ENCODE results near the gene SPX.
A peak's percentile ranks its signal among the peaks of the same experiment; 100 is the strongest.

The SPX gene
- total RNA-seq: 0 to 0.20 reads per million in 2 donors

GRCh38 chr12:21526053-21526452 lies at the start of gene SPX:
Gene SPX, plus strand, starts transcription at chr12:21526296. Its CDS starts 177 bp downstream, at chr12:21526473.
- DNase-seq: no peak

GRCh38 chr12:21476949-21477348 lies 49.1 kb upstream of the SPX start:
- no peak for DNase-seq

- no peak for DNase-seq
Measured at GRCh38 chr12:21478756-21479455, 47.2 kb upstream of the SPX start.

GRCh38 chr12:21483531-21483930 lies 42.6 kb upstream of the SPX start:
- DNase-seq: no peak

- no peak for DNase-seq
Measured at GRCh38 chr12:21485998-21486397, 40.1 kb upstream of the SPX start.

- no peak for DNase-seq
Measured at GRCh38 chr12:21499765-21500164, 26.3 kb upstream of the SPX start.

GRCh38 chr12:21500786-21501257 lies 25.3 kb upstream of the SPX start:
- no peak for DNase-seq

GRCh38 chr12:21501258-21502163 lies 24.6 kb upstream of the SPX start, which contains the start of the genes GOLT1B and RECQL:
Gene GOLT1B, plus strand, starts transcription at chr12:21501789. Its CDS starts 135 bp downstream, at chr12:21501924.
Gene RECQL, minus strand, starts transcription at chr12:21501635. Its CDS starts 2,065 bp downstream, at chr12:21499570.
- DNase-seq: peak; percentile 59 to 98 (median 84)

GRCh38 chr12:21502164-21502496 lies 24.0 kb upstream of the SPX start:
- peak in 4 of 5 experiments; percentile 10 to 60 (median 22) for DNase-seq

GRCh38 chr12:21502872-21503271 lies 23.2 kb upstream of the SPX start:
- DNase-seq: no peak

- DNase-seq: no peak
Measured at GRCh38 chr12:21505888-21506287, 20.2 kb upstream of the SPX start.

- no peak for DNase-seq
Measured at GRCh38 chr12:21507849-21508248, 18.2 kb upstream of the SPX start.

- peak in 1 of 5 experiments; percentile 70 for DNase-seq
Measured at GRCh38 chr12:21509768-21510167, 16.3 kb upstream of the SPX start.

GRCh38 chr12:21516281-21516680 lies 9.8 kb upstream of the SPX start:
- no peak for DNase-seq

- no peak for DNase-seq
Measured at GRCh38 chr12:21518451-21518850, 7.6 kb upstream of the SPX start.

- no peak for DNase-seq
Measured at GRCh38 chr12:21521541-21521940, 4.6 kb upstream of the SPX start.

- DNase-seq: no peak
Measured at GRCh38 chr12:21523148-21523547, 2.9 kb upstream of the SPX start.

- DNase-seq: no peak
Measured at GRCh38 chr12:21526721-21527345, 737 bp downstream of the SPX start.

GRCh38 chr12:21527451-21528180 lies 1.5 kb downstream of the SPX start:
- DNase-seq: peak; percentile 15 to 85 (median 37)

GRCh38 chr12:21528953-21529352 lies 2.9 kb downstream of the SPX start:
- DNase-seq: no peak

GRCh38 chr12:21529456-21529855 lies 3.4 kb downstream of the SPX start:
- DNase-seq: no peak

GRCh38 chr12:21538061-21538653 lies 12.1 kb downstream of the SPX start:
- no peak for DNase-seq
